Natural killer cell (primary cell): ENCODE data around the gene TMEM62. TPM values are rescaled to one million over a fixed set of nuclear protein-coding genes. Genes with fewer than 3 reads are reported as not detected.
A peak's percentile ranks its signal among the peaks of the same experiment; 100 is the strongest.
"Not testable (repeated sequence)": the region's sequence is repeated elsewhere in the genome, so short reads cannot be mapped to it uniquely, and the experiment has no call there.

ENCODE experiments used
- ATAC-seq, 3 donors: fragments of 150-1000 bp in 2 of 3; fragments of 200-7000 bp in 1 of 3; cut with Tn5 transposase; 1 replicate in 1 of 3; 2 replicates in 2 of 3; pipeline ENCODE4 v1.10.0; 2021; ENCODE audit warnings: mild to moderate bottlenecking in 2 of 3, moderate library complexity in 2 of 3
- DNase-seq, 2 donors: peaks; one replicate each; pipeline versions ENCODE4 v3.0.0 to v3.0.0-alpha.2; 2013 to 2021; ENCODE audit warnings: mixed read lengths in 1 of 2
- H3K27ac ChIP-seq: one replicate; pipeline ENCODE4 v1.5.1; 2013; ENCODE audit warnings: mild to moderate bottlenecking, low read length
- H3K27me3 ChIP-seq: one replicate; pipeline ENCODE4 v1.6.1; 2013; ENCODE audit warnings: low read length; ENCODE audit not compliant: control insufficient read depth, insufficient read depth
- H3K36me3 ChIP-seq: one replicate; pipeline ENCODE4 v1.6.1; 2013; ENCODE audit warnings: low read length; ENCODE audit not compliant: control insufficient read depth, insufficient read depth
- H3K4me1 ChIP-seq: one replicate; pipeline ENCODE4 v1.6.1; 2013; ENCODE audit warnings: low read length; ENCODE audit not compliant: control insufficient read depth, insufficient read depth
- H3K4me3 ChIP-seq: one replicate; pipeline ENCODE4 v1.5.1; 2013; ENCODE audit warnings: low read length
- H3K9me3 ChIP-seq: one replicate; pipeline ENCODE4 v1.6.1; 2013; ENCODE audit warnings: low read length; ENCODE audit not compliant: control insufficient read depth, insufficient read depth
- H3K27ac Mint-ChIP-seq, 2 donors: one replicate each; pipeline ENCODE4 v1.8.0; 2022; ENCODE audit warnings: mild to moderate bottlenecking in 2 of 2, mixed read lengths in 2 of 2, moderate library complexity in 1 of 2
- H3K27me3 Mint-ChIP-seq, 2 donors: one replicate each; pipeline ENCODE4 v1.8.0; 2022; ENCODE audit warnings: low read depth in 2 of 2, mixed read lengths in 2 of 2
- H3K36me3 Mint-ChIP-seq: one replicate; pipeline ENCODE4 v1.8.0; 2022; ENCODE audit warnings: mixed read lengths
- H3K4me1 Mint-ChIP-seq, 2 donors: one replicate each; pipeline ENCODE4 v1.8.0; 2022; ENCODE audit warnings: mixed read lengths in 2 of 2
- H3K4me3 Mint-ChIP-seq: one replicate; pipeline ENCODE4 v1.8.0; 2022; ENCODE audit warnings: mild to moderate bottlenecking, moderate library complexity, mixed read lengths
- H3K9me3 Mint-ChIP-seq, 2 donors: one replicate each; pipeline ENCODE4 v1.8.0; 2022; ENCODE audit warnings: mixed read lengths in 2 of 2
- CTCF ChIP-seq: fragments of 200-600 bp; IDR thresholded peaks from one replicate; pipeline ENCODE4 v1.8.0; 2022; ENCODE audit warnings: antibody characterized with exemption
- WGBS: methylation state at CpG from one replicate; pipeline ENCODE4 v1.1.7; 2013; ENCODE audit warnings: missing lambda C conversion rate; ENCODE audit not compliant: insufficient coverage; 5-methylcytosine and 5-hydroxymethylcytosine counted together
- intact Hi-C: fragments of 100-400 bp; cut with micrococcal nuclease; formaldehyde crosslinking; loops from one replicate; pipeline ENCODE4 v1.14.2; 2022
- total RNA-seq, 4 donors: library from RNA; stranded (reverse); fragments of 120-200 nt in 1 of 4; gene quantifications; one replicate each; pipeline versions ENCODE4 v1.2.3 to v1.2.4, GENCODE V29; 2013 to 2022

Gene TMEM62
- total RNA-seq, 3 donors from 2014 or later (not counting 1 experiment from before 2014, with no cell fraction given), result 39.4 to 43.8 (median 40.8) TPM

GRCh38 chr15:43177147-43177546 lies 43.8 kb downstream of the TMEM62 start:
- DNase-seq, H3K9me3 ChIP-seq, H3K27ac ChIP-seq, H3K27me3 ChIP-seq, H3K9me3 Mint-ChIP-seq, H3K27ac Mint-ChIP-seq, intact Hi-C loops, H3K27me3 Mint-ChIP-seq, ATAC-seq, H3K4me1 Mint-ChIP-seq, H3K36me3 Mint-ChIP-seq, H3K4me3 Mint-ChIP-seq, H3K4me3 ChIP-seq, H3K4me1 ChIP-seq: not testable (repeated sequence)
- WGBS, result no CpG with 5 or more reads among the region's 2 CpGs
- H3K36me3 ChIP-seq, result peaks cover 38% of the 10 kb centered on the region

GRCh38 chr15:43183270-43183669 lies 49.9 kb downstream of the TMEM62 start:
- no peak for ATAC-seq
- peaks cover 24 to 34% of the 10 kb centered on the region in 2 donors for H3K4me1 Mint-ChIP-seq
- H3K9me3 Mint-ChIP-seq, result no peaks in the 10 kb centered on the region
- WGBS, result 89% methylated on average over 3 of the region's 3 CpGs
- H3K27ac Mint-ChIP-seq, result peak overlapping the region; percentile 91 to 96
- Histone ChIP-seq H3K27ac (no peak overlapping the region), H3K36me3 (peaks cover 25% of the 10 kb centered on the region), H3K4me1 (peaks cover 16% of the 10 kb centered on the region), H3K27me3 (no peaks in the 10 kb centered on the region), H3K4me3 (no peak overlapping the region), H3K9me3 (no peaks in the 10 kb centered on the region)
- DNase-seq, result no peak
- H3K4me3 Mint-ChIP-seq, result no peak overlapping the region
- H3K36me3 Mint-ChIP-seq, result no peaks in the 10 kb centered on the region
- no peak for TF ChIP-seq CTCF
- no peaks in the 10 kb centered on the region for H3K27me3 Mint-ChIP-seq
- intact Hi-C loops, result no loop called here

GRCh38 chr15:43184407-43185124 lies 51.2 kb downstream of the TMEM62 start:
- no peaks in the 10 kb centered on the region for H3K36me3 Mint-ChIP-seq
- DNase-seq, result peak in 1 of 2 donors; percentile 37
- WGBS, result 90% methylated on average over 7 of the region's 9 CpGs
- H3K4me1 Mint-ChIP-seq, result peaks cover 29 to 43% of the 10 kb centered on the region in 2 donors
- H3K4me3 Mint-ChIP-seq, result peak overlapping the region; percentile 89
- H3K4me1 ChIP-seq, result peaks cover 16% of the 10 kb centered on the region
- no peaks in the 10 kb centered on the region for H3K27me3 Mint-ChIP-seq
- peak overlapping the region; percentile 91 to 96 for H3K27ac Mint-ChIP-seq
- TF ChIP-seq CTCF, result no peak
- peak overlapping the region; percentile 93 for H3K27ac ChIP-seq
- H3K9me3 ChIP-seq, result no peaks in the 10 kb centered on the region
- no peak overlapping the region for H3K4me3 ChIP-seq
- H3K36me3 ChIP-seq, result peaks cover 23% of the 10 kb centered on the region
- H3K27me3 ChIP-seq, result no peaks in the 10 kb centered on the region
- no peak for ATAC-seq
- no peaks in the 10 kb centered on the region for H3K9me3 Mint-ChIP-seq
- intact Hi-C loops, result loop anchor here (5.0 kb wide), 1 partner anchor 77 kb away; the partner anchor contains the start of gene UBR1

- Histone ChIP-seq H3K4me3 (peak within 1 kb of the TSS; percentile 73), H3K27ac (peak within 1 kb of the TSS; percentile 93), H3K36me3 (peaks cover 28% of the 10 kb centered on the region), H3K9me3 (no peaks in the 10 kb centered on the region), H3K4me1 (peaks cover 16% of the 10 kb centered on the region), H3K27me3 (no peaks in the 10 kb centered on the region)
- H3K36me3 Mint-ChIP-seq, result no peaks in the 10 kb centered on the region
- DNase-seq (peak; percentile 82 to 90), ATAC-seq (peak; percentile 83 to 96 (median 91))
- intact Hi-C loops, result loop anchor here (5.0 kb wide), 1 partner anchor 78 kb away; the partner anchor contains the start of gene UBR1
- TF ChIP-seq CTCF, result peak; percentile 40
- under 1% methylated on average over 68 of the region's 69 CpGs for WGBS
- peaks cover 35 to 49% of the 10 kb centered on the region in 2 donors for H3K4me1 Mint-ChIP-seq
- H3K27ac Mint-ChIP-seq, result peak within 1 kb of the TSS; percentile 91 to 96
- no peaks in the 10 kb centered on the region for H3K27me3 Mint-ChIP-seq
- H3K4me3 Mint-ChIP-seq, result peak within 1 kb of the TSS; percentile 93
- H3K9me3 Mint-ChIP-seq, result no peaks in the 10 kb centered on the region
Measured at GRCh38 chr15:43185157-43186002, 52.0 kb downstream of the TMEM62 start, which contains the start of gene CCNDBP1. Gene CCNDBP1, plus strand, starts transcription at chr15:43185403. Its CDS starts 96 bp downstream, at chr15:43185499.
